ENCODE data around the gene CES2. TPM values are rescaled to one million over a fixed set of nuclear protein-coding genes. Genes with fewer than 3 reads are reported as not detected.

The CES2 gene
- total and polyA plus RNA-seq, 2 of the 8 experiments (the other 6 are each of a cell fraction or from before 2014, with no cell fraction given), result 8.6 to 14.7 TPM

DNA sequence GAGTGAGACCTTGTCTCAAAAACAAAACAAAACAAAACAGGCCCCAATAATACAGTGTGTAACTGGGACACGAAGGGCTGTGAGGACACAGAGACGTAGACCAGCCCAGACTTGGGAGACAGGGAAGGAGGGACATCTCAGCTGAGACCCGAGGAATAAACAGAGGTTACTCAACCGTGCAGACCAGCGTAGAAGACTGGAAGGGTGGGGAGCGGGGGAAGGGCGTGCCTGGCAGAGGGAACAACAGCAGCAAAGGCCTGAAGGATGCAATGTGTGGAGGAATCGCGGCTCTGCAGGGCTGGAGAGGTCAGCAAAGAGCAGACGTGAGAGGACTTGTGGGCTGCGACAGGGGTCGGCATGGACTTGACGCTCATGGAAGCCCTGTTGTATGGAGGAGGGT, 41.4 kb downstream of the CES2 start:
- no peak overlapping the region for H3K4me2 ChIP-seq (ENCODE audit: insufficient read depth in 1 of 2, low read depth in 2 of 2, low read length in 2 of 2)
- H3K14ac ChIP-seq (ENCODE audit: insufficient read length), result no peak overlapping the region
- no peak overlapping the region for H3K23ac ChIP-seq (ENCODE audit: insufficient read length)
- H2BK12ac ChIP-seq (ENCODE audit: low read depth, low read length), result no peak overlapping the region
- no peaks in the 10 kb centered on the region for H4K20me1 ChIP-seq (replicated peaks in 1 of 2; ENCODE audit: control insufficient read depth in 1 of 2, insufficient read depth in 2 of 2, low read length in 2 of 2)
- no peak overlapping the region for H3K27ac ChIP-seq (ENCODE audit: low read depth, low read length)
- DNase-seq (ENCODE audit: low read depth in 1 of 2, low spot score in 2 of 2) (no peak), FAIRE-seq (no peak)
- WGBS, 2 experiments (ENCODE audit: extremely low coverage in 1 of 2, insufficient coverage in 1 of 2, insufficient read length in 1 of 2, insufficient replicate concordance in 2 of 2, low coverage in 1 of 2, low lambda C conversion rate in 2 of 2, missing lambda C conversion rate in 1 of 2), result 86% methylated on average over 13 of the region's 13 CpGs; no CpG with 5 or more reads in 1 of the 2 experiments
- no peak overlapping the region for H4K91ac ChIP-seq (replicated peaks; ENCODE audit: insufficient read length, low read length)
- no peak overlapping the region for H3K4ac ChIP-seq (replicated peaks; ENCODE audit: insufficient read length, low read depth, low read length)
- no peak overlapping the region for H4K5ac ChIP-seq (ENCODE audit: insufficient read length, low read depth, low read length)
- no peak overlapping the region for H3K9ac ChIP-seq (replicated peaks in 1 of 4; ENCODE audit: extremely low read depth in 1 of 4, low read depth in 3 of 4, low read length in 3 of 4)
- H3K79me2 ChIP-seq (ENCODE audit: control insufficient read depth in 1 of 2, insufficient read depth in 2 of 2, low read length in 2 of 2), result no peaks in the 10 kb centered on the region
- H3K27me3 ChIP-seq (replicated peaks in 1 of 4; ENCODE audit: control insufficient read depth in 3 of 4, extremely low read depth in 1 of 4, insufficient read depth in 3 of 4, low read length in 3 of 4), result no peaks in the 10 kb centered on the region
- no peak overlapping the region for H2BK15ac ChIP-seq (ENCODE audit: low read length)
- H3K4me1 ChIP-seq (replicated peaks in 1 of 4; ENCODE audit: control insufficient read depth in 3 of 4, insufficient read depth in 4 of 4, low read length in 3 of 4), result no peaks in the 10 kb centered on the region; a peak in 1 of 7 replicates
- no peak overlapping the region for H2AK5ac ChIP-seq (ENCODE audit: low read depth, low read length)
- no peak overlapping the region for H4K8ac ChIP-seq (ENCODE audit: extremely low read depth, insufficient read depth, low read length)
- POLR2A ChIA-PET (ENCODE audit: partially characterized antibody), result interaction anchor here (0.5 to 1.6 kb wide), 3 partner anchors 21 to 221 kb away, joined by 3 to 6 read pairs (median 3); no protein-coding TSS in a partner anchor
- no peak overlapping the region for H2BK5ac ChIP-seq (ENCODE audit: low read depth, low read length)
- H3K9me3 ChIP-seq (ENCODE audit: insufficient read depth in 2 of 2, low read depth in 1 of 2, low read length in 1 of 2), result no peaks in the 10 kb centered on the region
- no peaks in the 10 kb centered on the region for H3K23me2 ChIP-seq (ENCODE audit: low read depth, low read length)
- H2BK20ac ChIP-seq (ENCODE audit: low read length), result no peak overlapping the region
- H2BK120ac ChIP-seq (replicated peaks; ENCODE audit: low read depth, low read length), result no peak overlapping the region
- no peaks in the 10 kb centered on the region for H3K36me3 ChIP-seq (ENCODE audit: control insufficient read depth in 2 of 4, insufficient read depth in 4 of 4, low read length in 3 of 4)
- H2AFZ ChIP-seq (ENCODE audit: low read length), result no peak overlapping the region
- no peak overlapping the region for H3K4me3 ChIP-seq (ENCODE audit: extremely low read depth in 1 of 4, insufficient read depth in 2 of 4, low read depth in 3 of 4, low read length in 4 of 4)
- H3K56ac ChIP-seq (replicated peaks; ENCODE audit: insufficient read length, low read depth, low read length), result no peak overlapping the region
- no peak overlapping the region for H3K18ac ChIP-seq (ENCODE audit: extremely low read depth, low read length)
- no peaks in the 10 kb centered on the region for H3K79me1 ChIP-seq (ENCODE audit: low read depth, low read length)
- CTCF ChIA-PET (ENCODE audit: partially characterized antibody), result interaction anchor here (0.7 to 10.2 kb wide), 22 partner anchors 13 to 307 kb away, joined by 3 to 130 read pairs (median 12); partner anchors contain the start of genes B3GNT9, CES3, CES4A and NOL3
- TF ChIP-seq CEBPB (IDR thresholded peaks at IDR 0.05; ENCODE audit: low read depth, low read length) (no peak), SP2 (IDR thresholded peaks at IDR 0.05; ENCODE audit: low read length) (no peak), EZH2 (IDR thresholded peaks at IDR 0.05; ENCODE audit: low read depth, low read length, severe bottlenecking) (no peak), SIRT6 (IDR thresholded peaks at IDR 0.05; ENCODE audit: low read length) (no peak), KDM1A (IDR thresholded peaks at IDR 0.05; ENCODE audit: borderline replicate concordance, low read length) (no peak), CHD2 (IDR thresholded peaks at IDR 0.05; ENCODE audit: low read length) (no peak), GTF2F1 (IDR thresholded peaks at IDR 0.05; ENCODE audit: borderline replicate concordance, low read depth, low read length) (no peak), BCL11A (IDR thresholded peaks at IDR 0.05; ENCODE audit: low read depth in 2 of 2, low read length in 2 of 2) (no peak), FOSL1 (IDR thresholded peaks at IDR 0.05; ENCODE audit: insufficient read depth, low read depth, low read length) (no peak), RNF2 (IDR thresholded peaks at IDR 0.05; ENCODE audit: borderline replicate concordance, low read depth, low read length, missing control alignments, poor library complexity, severe bottlenecking) (no peak), SAP30 (IDR thresholded peaks at IDR 0.05; ENCODE audit: insufficient read depth, insufficient replicate concordance, low read length) (no peak), POLR2AphosphoS5 (IDR thresholded peaks at IDR 0.05; ENCODE audit: low read depth, low read length) (no peak), YY1 (IDR thresholded peaks at IDR 0.05; ENCODE audit: low read depth, low read length) (no peak), RAD21 (IDR thresholded peaks at IDR 0.05 in 1 of 2, conservative IDR thresholded peaks at IDR 0.05 in 1 of 2; ENCODE audit: low read depth in 2 of 2, low read length in 2 of 2) (no peak)

Data from H1 (cell line).